Left ventricle myocardium superior (tissue), 1 donor: ENCODE data around the gene IFT80. TPM values are rescaled to one million over a fixed set of nuclear protein-coding genes. Genes with fewer than 3 reads are reported as not detected.
"Not testable (repeated sequence)": the region's sequence is repeated elsewhere in the genome, so short reads cannot be mapped to it uniquely, and the experiment has no call there.

ENCODE experiments used
- ATAC-seq: fragments of 200-7000 bp; cut with Tn5 transposase; one replicate; pipeline ENCODE4 v1.9.1; 2020; ENCODE audit warnings: mild to moderate bottlenecking, moderate library complexity
- DNase-seq: peaks from one replicate; pipeline ENCODE4 v3.0.0-alpha.2; 2020
- intact Hi-C: fragments of 100-400 bp; cut with micrococcal nuclease; formaldehyde crosslinking; loops from one replicate; pipeline ENCODE4 v1.11.0; 2022
- total RNA-seq: library from RNA; stranded (reverse); fragmentation: NEBNext Ultra II Directional; extraction: Animal tissue kit (Norgen Biotek cat#: 25700); gene quantifications from one replicate; pipeline ENCODE4 v1.2.1, GENCODE V29; 2021
- donor health status: DM: no; HTN: yes; CAD: no; lungs with severe emphysema.

IFT80 gene
- total RNA-seq, 1 donor from 2014 or later, result 9.8 TPM

GRCh38 chr3:160296591-160296990 is 102.4 kb downstream of the IFT80 start:
- ATAC-seq, result peak; percentile 91
- intact Hi-C loops, result loop anchor here (5.0 kb wide), 1 partner anchor 514 kb away; no protein-coding TSS in a partner anchor

GRCh38 chr3:160291909-160292299 is 107.1 kb downstream of the IFT80 start:
- ATAC-seq (no peak), DNase-seq (no peak)
- intact Hi-C loops, result no loop called here

More at GRCh38 chr3:160296591-160296990, 102.4 kb downstream of the IFT80 start:
- DNase-seq, result no peak

GRCh38 chr3:160291290-160291908 is 107.6 kb downstream of the IFT80 start:
- DNase-seq (no peak), ATAC-seq (no peak)
- intact Hi-C loops, result no loop called here

- ATAC-seq, result no peak
- intact Hi-C loops, result no loop called here
- DNase-seq, result no peak
Measured at GRCh38 chr3:160287666-160288065, 111.4 kb downstream of the IFT80 start.

GRCh38 chr3:160286231-160286630 is 112.8 kb downstream of the IFT80 start:
- ATAC-seq (no peak), DNase-seq (no peak)
- intact Hi-C loops, result no loop called here

- DNase-seq (no peak), ATAC-seq (no peak)
- intact Hi-C loops, result no loop called here
Measured at GRCh38 chr3:160280836-160281235, 118.2 kb downstream of the IFT80 start.

GRCh38 chr3:160279657-160280056 is 119.4 kb downstream of the IFT80 start:
- ATAC-seq (no peak), DNase-seq (no peak)
- intact Hi-C loops, result no loop called here

GRCh38 chr3:160278210-160278609 is 120.8 kb downstream of the IFT80 start:
- DNase-seq, result no peak
- ATAC-seq, result no peak
- intact Hi-C loops, result no loop called here

- DNase-seq (no peak), ATAC-seq (no peak)
- intact Hi-C loops, result no loop called here
Measured at GRCh38 chr3:160265088-160265487, 133.9 kb downstream of the IFT80 start.

- no peak for ATAC-seq
Measured at GRCh38 chr3:160260587-160261270, 138.3 kb downstream of the IFT80 start.

GRCh38 chr3:160259589-160259988 is 139.4 kb downstream of the IFT80 start:
- DNase-seq (no peak), ATAC-seq (no peak)
- intact Hi-C loops, result no loop called here

More at GRCh38 chr3:160260587-160261270, 138.3 kb downstream of the IFT80 start:
- no peak for DNase-seq
- intact Hi-C loops, result no loop called here

- intact Hi-C loops, result no loop called here
- ATAC-seq, result no peak
- DNase-seq, result no peak
Measured at GRCh38 chr3:160257606-160258005, 141.4 kb downstream of the IFT80 start.

- DNase-seq (no peak), ATAC-seq (no peak)
- intact Hi-C loops, result no loop called here
Measured at GRCh38 chr3:160253298-160253697, 145.7 kb downstream of the IFT80 start.

- DNase-seq, result no peak
- ATAC-seq, result no peak
- intact Hi-C loops, result no loop called here
Measured at GRCh38 chr3:160247766-160248165, 151.3 kb downstream of the IFT80 start.

- intact Hi-C loops, result no loop called here
- no peak for ATAC-seq
- no peak for DNase-seq
Measured at GRCh38 chr3:160245261-160245800, 153.7 kb downstream of the IFT80 start.

GRCh38 chr3:160240719-160241118 is 158.3 kb downstream of the IFT80 start:
- intact Hi-C loops, DNase-seq, ATAC-seq: not testable (repeated sequence)

GRCh38 chr3:160232014-160232413 is 167.0 kb downstream of the IFT80 start:
- intact Hi-C loops, result no loop called here
- ATAC-seq (no peak), DNase-seq (no peak)

GRCh38 chr3:160227419-160227818 is 171.6 kb downstream of the IFT80 start:
- no peak for ATAC-seq
- DNase-seq, result no peak
- intact Hi-C loops, result no loop called here

- intact Hi-C loops, result no loop called here
Measured at GRCh38 chr3:160226026-160226907, 172.8 kb downstream of the IFT80 start.

More at GRCh38 chr3:160226026-160226907, 172.8 kb downstream of the IFT80 start:
- peak; percentile 39 for ATAC-seq
- peak; percentile 31 for DNase-seq
